GM18867 (cell line): Measurements from ENCODE around the gene MAP3K1.
"Not testable (repeated sequence)": the region's sequence is repeated elsewhere in the genome, so short reads cannot be mapped to it uniquely, and the experiment has no call there.

Experiments
- ATAC-seq: cut with Tn5 transposase; IDR thresholded peaks from one replicate; pipeline ENCODE4 v1.9.1; 2021; ENCODE audit warnings: mild to moderate bottlenecking, moderate library complexity; ENCODE audit not compliant: unreplicated experiment

MAP3K1 gene

GRCh38 chr5:56815658-56816545 lies 553 bp downstream of the MAP3K1 start:
- ATAC-seq = peak; percentile 32

GRCh38 chr5:56816546-56817081 lies 1.3 kb downstream of the MAP3K1 start:
- ATAC-seq = peak; percentile 44

GRCh38 chr5:56817263-56818014 lies 2.1 kb downstream of the MAP3K1 start:
- no peak for ATAC-seq

- no peak for ATAC-seq
Observed at GRCh38 chr5:56818450-56819037, 3.2 kb downstream of the MAP3K1 start.

- ATAC-seq = no peak
Observed at GRCh38 chr5:56819060-56819881, 3.9 kb downstream of the MAP3K1 start.

GRCh38 chr5:56821868-56822267 lies 6.5 kb downstream of the MAP3K1 start:
- ATAC-seq = not testable (repeated sequence)

GRCh38 chr5:56822981-56823380 lies 7.6 kb downstream of the MAP3K1 start:
- ATAC-seq = no peak

- ATAC-seq = no peak
Observed at GRCh38 chr5:56824019-56824418, 8.7 kb downstream of the MAP3K1 start.

- ATAC-seq = no peak
Observed at GRCh38 chr5:56825222-56825824, 10.0 kb downstream of the MAP3K1 start.

GRCh38 chr5:56827049-56827448 lies 11.7 kb downstream of the MAP3K1 start:
- no peak for ATAC-seq

- ATAC-seq = no peak
Observed at GRCh38 chr5:56827924-56828323, 12.6 kb downstream of the MAP3K1 start.

- ATAC-seq = peak; percentile 73
Observed at GRCh38 chr5:56829137-56829908, 14.0 kb downstream of the MAP3K1 start.

- no peak for ATAC-seq
Observed at GRCh38 chr5:56831773-56832172, 16.4 kb downstream of the MAP3K1 start.

- no peak for ATAC-seq
Observed at GRCh38 chr5:56833325-56833724, 18.0 kb downstream of the MAP3K1 start.

GRCh38 chr5:56837381-56837780 lies 22.0 kb downstream of the MAP3K1 start:
- ATAC-seq = no peak

GRCh38 chr5:56837956-56838355 lies 22.6 kb downstream of the MAP3K1 start:
- ATAC-seq = no peak

GRCh38 chr5:56838409-56839039 lies 23.2 kb downstream of the MAP3K1 start:
- ATAC-seq = no peak

GRCh38 chr5:56839062-56839461 lies 23.7 kb downstream of the MAP3K1 start:
- ATAC-seq = no peak

GRCh38 chr5:56840597-56840996 lies 25.2 kb downstream of the MAP3K1 start:
- no peak for ATAC-seq
